HepG2 (cell line): ENCODE results near the gene SYT13. TPM values are rescaled to one million over a fixed set of nuclear protein-coding genes. Genes with fewer than 3 reads are reported as not detected.

Experiments used
- ATAC-seq: fragments of 200-7000 bp; cut with Tn5 transposase; 3 replicates; pipeline ENCODE4 v1.9.1; 2020; ENCODE audit warnings: mild to moderate bottlenecking, moderate library complexity
- BruUV-seq: library from RNA; stranded (reverse); fragments of 400-500 nt; replicated peaks from 2 replicates; lab custom pipeline; 2021; lab: Mats Ljungman, UMichigan
- CTCF ChIA-PET: fragments of 300-600 bp; formaldehyde crosslinking; extraction: SDS; loops from one replicate; lab custom pipeline; 2021; ENCODE audit warnings: low total read pairs, inconsistent platforms, low intra/inter-chr PET ratio; lab: Yijun Ruan, JAX
- POLR2A ChIA-PET: fragments of 350-600 bp; sonication (Branson Sonifier 250); formaldehyde crosslinking; loops from one replicate; lab custom pipeline; 2020; ENCODE audit warnings: antibody characterized with exemption, inconsistent platforms; lab: Yijun Ruan, JAX
- DNase-seq: peaks from one replicate; pipeline ENCODE4 v3.0.0-alpha.2; 2015; ENCODE audit warnings: low spot score
- FAIRE-seq: peaks from 3 replicates; lab custom pipeline; 2011; peaks lifted over from hg19 to GRCh38; lab: Jason Lieb, UNC
- H2AFZ ChIP-seq: one replicate; pipeline ENCODE4 v1.6.1; 2011; ENCODE audit warnings: low read length, inconsistent platforms
- H3K27ac ChIP-seq: fragments of 300-600 bp; 3 replicates; pipeline ENCODE4 v1.8.0; 2011; ENCODE audit warnings: mixed run types, mild to moderate bottlenecking, mixed read lengths, low read length, inconsistent platforms; ENCODE audit not compliant: insufficient read depth; ENCODE audit errors: extremely low read length
- H3K27me3 ChIP-seq, 2 experiments: fragments of 200-600 bp in 1 of 2; 2 replicates in 1 of 2; 3 replicates in 1 of 2; pipeline versions ENCODE4 v1.6.0 to v1.8.0; 2011; ENCODE audit warnings: low read length in 2 of 2, mild to moderate bottlenecking in 2 of 2, moderate library complexity in 2 of 2, inconsistent platforms in 1 of 2; ENCODE audit not compliant: insufficient read depth in 2 of 2, control insufficient read depth in 1 of 2
- H3K36me3 ChIP-seq, 2 experiments: fragments of 200-600 bp in 1 of 2; replicated peaks in 1 of 2; 2 replicates in 1 of 2; 3 replicates in 1 of 2; pipeline versions ENCODE4 v1.5.1 to v1.8.0; 2011; ENCODE audit warnings: low read length in 2 of 2, inconsistent platforms in 1 of 2; ENCODE audit not compliant: insufficient read depth in 2 of 2, control insufficient read depth in 1 of 2
- H3K4me1 ChIP-seq: 2 replicates; pipeline ENCODE4 v1.5.1; 2012; ENCODE audit warnings: low read length, inconsistent platforms; ENCODE audit not compliant: insufficient read depth
- H3K4me2 ChIP-seq: 2 replicates; pipeline ENCODE4 v1.6.0; 2011; ENCODE audit warnings: low read depth, low read length, inconsistent platforms
- H3K4me3 ChIP-seq, 3 experiments: fragments of 200-600 bp in 1 of 3; sonication (generic), shearing (Covaris generic) in 1 of 3; replicated peaks in 1 of 3; 2 replicates each; pipeline ENCODE4 v1.5.1; 2011 to 2016; ENCODE audit warnings: low read length in 3 of 3, inconsistent platforms in 2 of 3, low read depth in 2 of 3, mild to moderate bottlenecking in 2 of 3, control low read depth in 1 of 3, mixed read lengths in 1 of 3; ENCODE audit not compliant: insufficient read depth in 1 of 3
- H3K79me2 ChIP-seq: one replicate; pipeline ENCODE4 v1.6.1; 2011; ENCODE audit warnings: low read length, inconsistent platforms; ENCODE audit not compliant: insufficient read depth
- H3K9ac ChIP-seq: 2 replicates; pipeline ENCODE4 v1.6.0; 2011; ENCODE audit warnings: mild to moderate bottlenecking, low read depth, low read length, inconsistent platforms; ENCODE audit not compliant: insufficient read depth
- H3K9me3 ChIP-seq: 2 replicates; pipeline ENCODE4 v1.5.1; 2012; ENCODE audit warnings: mild to moderate bottlenecking, low read length
- H4K20me1 ChIP-seq: 2 replicates; pipeline ENCODE4 v1.6.0; 2011; ENCODE audit warnings: inconsistent platforms, mild to moderate bottlenecking, low read length, moderate library complexity; ENCODE audit not compliant: insufficient read depth
- CC2D1A ChIP-seq: sonication (generic); formaldehyde crosslinking; IDR thresholded peaks from 2 replicates; pipeline ENCODE4 v1.8.1; 2023; ENCODE audit warnings: mild to moderate bottlenecking, missing genetic modification reagents
- CREM ChIP-seq, 2 experiments: sonication (generic) in 1 of 2; formaldehyde crosslinking in 1 of 2; IDR thresholded peaks; 2 replicates each; pipeline versions ENCODE4 v1.4.0 to v1.6.1; 2016 to 2020; ENCODE audit warnings: antibody characterized with exemption in 1 of 2, mild to moderate bottlenecking in 1 of 2, missing genetic modification reagents in 1 of 2
- DRAP1 ChIP-seq: IDR thresholded peaks from 2 replicates; pipeline ENCODE4 v1.6.1; 2016; ENCODE audit warnings: missing genetic modification reagents, missing compliant biosample characterization
- ESRRA ChIP-seq: sonication (generic); formaldehyde crosslinking; IDR thresholded peaks from 2 replicates; pipeline ENCODE4 v1.5.1; 2020; ENCODE audit warnings: mild to moderate bottlenecking, low read depth, missing genetic modification reagents
- FOXA3 ChIP-seq: IDR thresholded peaks from 2 replicates; pipeline ENCODE4 v1.6.1; 2016; ENCODE audit warnings: missing genetic modification reagents, missing compliant biosample characterization
- GTF3A ChIP-seq: sonication (generic); formaldehyde crosslinking; conservative IDR thresholded peaks from 2 replicates; pipeline ENCODE4 v1.4.0; 2020; ENCODE audit warnings: mild to moderate bottlenecking, missing genetic modification reagents
- HDAC2 ChIP-seq: sonication (generic); formaldehyde crosslinking; IDR thresholded peaks from 2 replicates; pipeline ENCODE4 v1.4.0; 2020; ENCODE audit warnings: missing genetic modification reagents
- KDM1A ChIP-seq: IDR thresholded peaks from 2 replicates; pipeline ENCODE4 v1.6.1; 2016; ENCODE audit warnings: missing compliant biosample characterization
- MLLT10 ChIP-seq: sonication (generic); formaldehyde crosslinking; IDR thresholded peaks from 2 replicates; pipeline ENCODE4 v1.4.0; 2020; ENCODE audit warnings: missing genetic modification reagents
- SETDB1 ChIP-seq: sonication (generic); formaldehyde crosslinking; IDR thresholded peaks from 2 replicates; pipeline ENCODE4 v1.5.1; 2020; ENCODE audit warnings: missing genetic modification reagents, mild to moderate bottlenecking, borderline replicate concordance
- SMARCE1 ChIP-seq: fragments of 450-650 bp; IDR thresholded peaks from 2 replicates; pipeline ENCODE4 v1.6.1; 2017; ENCODE audit warnings: borderline replicate concordance
- ZC3H13 ChIP-seq: sonication (generic); formaldehyde crosslinking; IDR thresholded peaks from 2 replicates; pipeline ENCODE4 v1.8.1; 2023; ENCODE audit warnings: mild to moderate bottlenecking, missing genetic modification reagents, moderate library complexity
- ZNF678 ChIP-seq: sonication (generic); formaldehyde crosslinking; IDR thresholded peaks from 2 replicates; pipeline ENCODE4 v1.4.0; 2020; ENCODE audit warnings: mild to moderate bottlenecking, missing genetic modification reagents
- ZNF781 ChIP-seq: sonication (generic); formaldehyde crosslinking; IDR thresholded peaks from 2 replicates; pipeline ENCODE4 v1.5.1; 2020; ENCODE audit warnings: borderline replicate concordance, mild to moderate bottlenecking, missing genetic modification reagents; ENCODE audit errors: not compliant biosample characterization
- ZNF841 ChIP-seq: sonication (generic); formaldehyde crosslinking; IDR thresholded peaks from 2 replicates; pipeline ENCODE4 v1.8.1; 2023; ENCODE audit warnings: missing genetic modification reagents, borderline replicate concordance
- ZSCAN22 ChIP-seq: sonication (generic); formaldehyde crosslinking; IDR thresholded peaks from 2 replicates; pipeline ENCODE4 v1.4.0; 2020; ENCODE audit warnings: mild to moderate bottlenecking, missing genetic modification reagents
- WGBS: methylation state at CpG from one replicate; pipeline ENCODE4 v1.1.6; 2017; ENCODE audit warnings: low lambda C conversion rate; 5-methylcytosine and 5-hydroxymethylcytosine counted together
- in situ Hi-C: cut with HindIII; loops from 2 replicates; pipeline ENCODE4 v1.10.0; 2017; ENCODE audit warnings: low pct_unique_long_range_greater_than_20kb; ENCODE audit not compliant: extremely low pct_ligation_motif_present
- intact Hi-C: fragments of 100-400 bp; cut with micrococcal nuclease; formaldehyde crosslinking; loops from one replicate; pipeline ENCODE4 v1.10.0; 2022; ENCODE audit not compliant: unreplicated experiment
- polyA plus RNA-seq, 8 experiments: library from polyadenylated mRNA; depleted of rRNA in 3 of 8; stranded (reverse) in 7 of 8; unstranded in 1 of 8; fragments of >200 nt; fragmentation: Illumina TruSeq in 4 of 8; extraction: Trizol in 4 of 8; gene quantifications; 2 replicates each; pipeline versions ENCODE4 v1.2.1 to v1.2.3, GENCODE V29; 2011 to 2016; ENCODE audit warnings: low read depth in 4 of 8, missing spikeins in 1 of 8, mixed read lengths in 1 of 8; ENCODE audit not compliant: insufficient read depth in 1 of 8
- total RNA-seq, 5 experiments: library from RNA; depleted of rRNA; stranded (reverse); fragments of >200 nt; fragmentation: Illumina TruSeq; extraction: Trizol; gene quantifications; 2 replicates each; pipeline ENCODE4 v1.2.3, GENCODE V29; 2016; ENCODE audit warnings: low read depth in 1 of 5
- TF ChIP-seq, protein P1 (sequence below): sonication (generic); formaldehyde crosslinking; IDR thresholded peaks from 2 replicates; pipeline ENCODE4 v1.4.0; 2020; ENCODE audit warnings: missing genetic modification reagents
- TF ChIP-seq, protein P2 (sequence below): sonication (generic); formaldehyde crosslinking; IDR thresholded peaks from 2 replicates; pipeline ENCODE4 v1.4.0; 2020; ENCODE audit warnings: low read depth, mild to moderate bottlenecking, missing genetic modification reagents

The SYT13 gene
- total and polyA plus RNA-seq, 2 of the 13 experiments (the other 11 are each of a cell fraction or from before 2014, with no cell fraction given) = 0.02 to 0.13 TPM

GRCh38 chr11:45237711-45238315, 48.3 kb downstream of the SYT13 start:
- ATAC-seq (no peak), DNase-seq (no peak), FAIRE-seq (no peak)
- Histone ChIP-seq H2AFZ (no peak overlapping the region), H3K27ac (no peak overlapping the region), H3K79me2 (no peaks in the 10 kb centered on the region), H3K36me3 (no peaks in the 10 kb centered on the region), H4K20me1 (no peaks in the 10 kb centered on the region), H3K4me1 (no peaks in the 10 kb centered on the region), H3K4me3 (no peak overlapping the region), H3K9me3 (no peaks in the 10 kb centered on the region), H3K27me3 (peaks cover 0 to 1% of the 10 kb centered on the region in 2 experiments; a peak in 1 of 5 replicates), H3K9ac (no peak overlapping the region), H3K4me2 (no peak overlapping the region)
- in situ Hi-C loops = no loop called here
- CTCF ChIA-PET = no interaction called here
- POLR2A ChIA-PET = no interaction called here
- 0% methylated on average over 1 of the region's 4 CpGs for WGBS
- no peak for TF ChIP-seq ZSCAN22 (CRISPR knock-in tag)
- no peak for TF ChIP-seq KDM1A (CRISPR knock-in tag)
- no peak for TF ChIP-seq ZNF781 (CRISPR knock-in tag)
- TF ChIP-seq DRAP1 (CRISPR knock-in tag) = no peak
- TF ChIP-seq FOXA3 (CRISPR knock-in tag) = no peak
- no peak for TF ChIP-seq ZNF678 (CRISPR knock-in tag)
- TF ChIP-seq ZNF841 (CRISPR knock-in tag) = no peak
- no peak for TF ChIP-seq SETDB1 (CRISPR knock-in tag)
- TF ChIP-seq ESRRA (CRISPR knock-in tag) = no peak
- TF ChIP-seq, protein P1, sequence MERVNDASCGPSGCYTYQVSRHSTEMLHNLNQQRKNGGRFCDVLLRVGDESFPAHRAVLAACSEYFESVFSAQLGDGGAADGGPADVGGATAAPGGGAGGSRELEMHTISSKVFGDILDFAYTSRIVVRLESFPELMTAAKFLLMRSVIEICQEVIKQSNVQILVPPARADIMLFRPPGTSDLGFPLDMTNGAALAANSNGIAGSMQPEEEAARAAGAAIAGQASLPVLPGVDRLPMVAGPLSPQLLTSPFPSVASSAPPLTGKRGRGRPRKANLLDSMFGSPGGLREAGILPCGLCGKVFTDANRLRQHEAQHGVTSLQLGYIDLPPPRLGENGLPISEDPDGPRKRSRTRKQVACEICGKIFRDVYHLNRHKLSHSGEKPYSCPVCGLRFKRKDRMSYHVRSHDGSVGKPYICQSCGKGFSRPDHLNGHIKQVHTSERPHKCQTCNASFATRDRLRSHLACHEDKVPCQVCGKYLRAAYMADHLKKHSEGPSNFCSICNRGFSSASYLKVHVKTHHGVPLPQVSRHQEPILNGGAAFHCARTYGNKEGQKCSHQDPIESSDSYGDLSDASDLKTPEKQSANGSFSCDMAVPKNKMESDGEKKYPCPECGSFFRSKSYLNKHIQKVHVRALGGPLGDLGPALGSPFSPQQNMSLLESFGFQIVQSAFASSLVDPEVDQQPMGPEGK (CRISPR knock-in tag) = no peak
- TF ChIP-seq CREM (IDR thresholded peaks at IDR 0.05) = no peak
- no peak for TF ChIP-seq CREM (CRISPR knock-in tag; IDR thresholded peaks at IDR 0.05)
- TF ChIP-seq, protein P2, sequence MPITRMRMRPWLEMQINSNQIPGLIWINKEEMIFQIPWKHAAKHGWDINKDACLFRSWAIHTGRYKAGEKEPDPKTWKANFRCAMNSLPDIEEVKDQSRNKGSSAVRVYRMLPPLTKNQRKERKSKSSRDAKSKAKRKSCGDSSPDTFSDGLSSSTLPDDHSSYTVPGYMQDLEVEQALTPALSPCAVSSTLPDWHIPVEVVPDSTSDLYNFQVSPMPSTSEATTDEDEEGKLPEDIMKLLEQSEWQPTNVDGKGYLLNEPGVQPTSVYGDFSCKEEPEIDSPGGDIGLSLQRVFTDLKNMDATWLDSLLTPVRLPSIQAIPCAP (CRISPR knock-in tag) = no peak
- no peak for TF ChIP-seq ZC3H13 (CRISPR knock-in tag)
- no peak for TF ChIP-seq GTF3A (CRISPR knock-in tag)
- no peak for TF ChIP-seq SMARCE1
- TF ChIP-seq HDAC2 = no peak
- no peak for TF ChIP-seq CC2D1A
- TF ChIP-seq MLLT10 (CRISPR knock-in tag) = no peak
- BruUV-seq = no TSS peak
- intact Hi-C loops = no loop called here
